GM21529 (cell line): ENCODE measurements around the gene PCIF1.
"Not testable (repeated sequence)": the region's sequence is repeated elsewhere in the genome, so short reads cannot be mapped to it uniquely, and the experiment has no call there.

Source experiments
- ATAC-seq: cut with Tn5 transposase; IDR thresholded peaks from one replicate; pipeline ENCODE4 v1.9.1; 2021; ENCODE audit not compliant: unreplicated experiment

PCIF1 gene

DNA sequence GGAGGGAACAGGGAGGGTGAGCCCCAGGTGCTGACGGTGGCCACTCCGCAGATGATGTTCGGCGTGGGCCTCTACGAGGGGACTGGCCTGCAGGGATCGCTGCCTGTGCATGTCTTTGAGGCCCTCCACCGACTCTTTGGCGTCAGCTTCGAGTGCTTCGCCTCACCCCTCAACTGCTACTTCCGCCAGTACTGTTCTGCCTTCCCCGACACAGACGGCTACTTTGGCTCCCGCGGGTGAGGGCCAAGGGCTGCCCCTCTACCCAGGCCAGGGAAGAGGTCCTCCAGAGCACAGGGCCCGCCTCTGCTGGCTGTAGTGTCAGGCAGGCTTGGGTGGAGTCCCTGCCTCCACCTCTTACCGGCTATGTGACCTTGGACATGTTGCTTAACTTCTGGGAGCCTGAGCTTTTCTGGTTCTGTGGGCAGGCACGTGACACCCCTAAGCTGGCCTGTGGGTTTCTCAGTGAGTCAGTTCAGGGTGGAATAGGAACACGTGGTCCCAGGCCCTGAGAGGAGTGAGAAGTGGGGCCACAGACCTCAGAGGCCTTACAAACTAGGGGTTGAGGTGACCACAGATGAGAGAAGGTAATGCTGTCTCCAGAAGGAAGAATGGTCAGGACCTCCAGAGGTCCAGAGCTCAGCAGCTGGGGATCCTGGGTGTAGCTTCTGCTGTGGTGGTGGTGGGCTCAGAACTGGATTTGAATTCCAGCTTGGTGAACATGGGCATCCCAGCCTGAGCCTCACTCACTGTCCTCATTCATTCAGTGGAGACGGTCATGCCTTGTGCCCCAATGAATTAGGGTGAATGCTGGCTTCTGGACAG, 11.9 kb downstream of the PCIF1 start:
- ATAC-seq = no peak

DNA sequence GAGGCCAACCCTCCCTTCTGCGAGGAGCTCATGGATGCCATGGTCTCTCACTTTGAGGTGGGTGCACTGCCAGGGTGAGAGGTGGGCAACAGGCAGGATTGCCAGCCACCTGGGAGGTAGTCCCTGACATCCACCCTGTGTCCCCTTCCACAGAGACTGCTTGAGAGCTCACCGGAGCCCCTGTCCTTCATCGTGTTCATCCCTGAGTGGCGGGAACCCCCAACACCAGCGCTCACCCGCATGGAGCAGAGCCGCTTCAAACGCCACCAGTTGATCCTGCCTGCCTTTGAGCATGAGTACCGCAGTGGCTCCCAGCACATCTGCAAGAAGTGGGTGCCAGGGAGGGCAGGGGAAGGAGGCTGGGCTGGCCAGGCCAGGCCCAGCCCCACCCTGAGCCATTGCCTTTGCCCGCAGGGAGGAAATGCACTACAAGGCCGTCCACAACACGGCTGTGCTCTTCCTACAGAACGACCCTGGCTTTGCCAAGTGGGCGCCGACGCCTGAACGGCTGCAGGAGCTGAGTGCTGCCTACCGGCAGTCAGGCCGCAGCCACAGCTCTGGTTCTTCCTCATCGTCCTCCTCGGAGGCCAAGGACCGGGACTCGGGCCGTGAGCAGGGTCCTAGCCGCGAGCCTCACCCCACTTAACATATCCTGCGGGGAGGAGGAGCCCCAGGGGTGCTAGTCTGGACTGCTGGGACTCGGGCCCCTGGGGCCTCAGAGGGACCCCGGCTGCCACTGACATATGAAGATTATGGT, 12.8 kb downstream of the PCIF1 start:
- ATAC-seq = no peak

DNA sequence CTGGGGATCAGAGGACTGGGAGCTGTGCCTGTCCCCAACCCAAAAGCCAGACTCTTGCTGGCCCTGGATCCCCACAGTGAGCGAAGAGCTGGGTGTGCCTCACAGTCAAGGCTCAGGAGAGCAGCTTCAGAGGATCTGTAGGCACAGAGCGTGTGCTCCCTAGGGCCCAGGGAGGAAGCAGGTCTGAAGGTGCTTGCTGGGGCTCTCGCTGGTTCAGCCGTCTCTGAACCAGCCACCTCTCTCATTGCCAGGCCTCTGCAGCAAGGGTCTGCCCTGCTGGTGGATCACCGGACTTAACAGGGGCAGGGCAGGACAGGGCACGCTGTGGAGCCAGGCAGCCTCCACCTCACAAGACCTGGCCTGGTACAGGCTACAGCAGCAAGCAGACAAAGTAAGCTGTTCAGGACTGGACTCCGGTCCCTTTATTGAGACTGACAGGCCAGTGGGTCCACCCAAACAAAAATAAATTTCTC, 13.8 kb downstream of the PCIF1 start:
- no peak for ATAC-seq

DNA sequence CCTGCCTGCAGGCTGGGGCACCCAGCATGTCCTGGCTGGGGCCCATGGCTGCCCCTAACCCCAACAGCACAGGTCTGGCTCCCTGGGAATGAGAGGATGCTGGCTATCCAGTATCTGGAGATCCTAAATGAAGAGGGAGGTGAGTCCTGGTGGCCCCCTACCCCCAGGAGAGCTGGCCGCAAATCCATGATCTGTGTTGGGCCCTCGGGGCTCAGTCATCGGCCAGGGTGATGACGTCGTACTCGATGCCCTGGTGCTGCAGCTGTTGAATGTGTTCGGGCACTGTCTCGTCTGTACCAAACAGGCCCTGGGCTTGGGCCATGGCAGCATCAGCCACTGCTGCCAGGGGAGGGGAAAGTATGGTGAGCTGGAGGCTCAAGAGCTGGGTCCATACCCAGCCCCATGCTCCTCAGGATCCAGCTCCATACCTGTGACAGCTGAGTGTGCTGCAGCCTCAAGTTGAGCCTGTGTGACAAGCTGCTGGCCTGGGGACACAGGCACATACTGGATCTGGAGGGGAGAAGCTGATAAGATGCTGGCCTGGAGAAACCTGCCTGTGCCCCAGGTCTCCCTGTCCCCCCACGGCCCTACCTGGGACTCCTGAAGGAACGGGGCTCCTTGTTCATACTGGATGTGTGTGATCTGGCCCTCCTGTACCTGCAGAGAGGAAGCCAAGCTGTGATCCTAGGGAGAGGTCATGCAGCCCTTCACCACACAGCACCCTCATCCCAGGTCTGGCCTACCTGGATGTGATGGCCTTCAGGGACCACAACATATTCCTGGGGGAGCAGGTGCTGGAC, 14.5 kb downstream of the PCIF1 start:
- no peak for ATAC-seq

DNA sequence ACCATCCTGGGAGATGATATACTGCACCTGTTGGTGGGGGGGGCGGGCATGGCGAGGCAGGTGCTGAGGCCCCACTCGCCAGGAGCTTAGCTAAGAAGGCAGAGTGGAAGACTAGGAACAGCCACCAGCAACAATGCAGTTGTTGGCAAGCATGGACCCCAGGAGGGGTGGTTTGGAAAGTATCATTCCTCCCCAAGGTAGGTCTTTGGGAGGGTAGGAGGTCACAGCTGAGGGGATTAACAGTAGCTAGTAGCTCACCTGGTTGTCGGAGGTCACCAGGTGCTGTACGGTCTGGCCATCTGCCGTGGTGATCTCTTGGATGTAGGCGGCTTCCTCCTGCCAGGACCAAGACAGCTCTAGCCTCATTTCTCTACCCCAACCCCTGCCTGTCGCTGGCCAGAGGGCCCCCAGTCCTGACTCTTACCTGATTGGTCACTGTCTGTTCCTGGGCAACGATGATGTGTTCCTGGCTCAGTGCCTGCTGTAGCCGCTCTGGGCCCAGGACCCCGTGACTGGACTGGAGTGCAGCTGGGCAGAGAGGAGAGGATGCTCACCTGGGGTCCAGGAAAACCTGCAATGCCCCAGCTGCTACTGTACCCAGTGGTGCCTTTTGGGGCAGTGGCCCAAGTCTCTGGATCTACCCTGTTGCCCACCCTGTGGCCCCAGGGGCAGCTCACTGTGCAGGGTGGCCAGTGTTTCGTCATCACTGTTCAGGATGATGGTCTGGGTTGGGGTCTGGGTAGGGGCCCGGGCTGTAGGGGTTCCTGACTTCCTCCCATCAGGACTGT, 15.3 kb downstream of the PCIF1 start:
- ATAC-seq = no peak

DNA sequence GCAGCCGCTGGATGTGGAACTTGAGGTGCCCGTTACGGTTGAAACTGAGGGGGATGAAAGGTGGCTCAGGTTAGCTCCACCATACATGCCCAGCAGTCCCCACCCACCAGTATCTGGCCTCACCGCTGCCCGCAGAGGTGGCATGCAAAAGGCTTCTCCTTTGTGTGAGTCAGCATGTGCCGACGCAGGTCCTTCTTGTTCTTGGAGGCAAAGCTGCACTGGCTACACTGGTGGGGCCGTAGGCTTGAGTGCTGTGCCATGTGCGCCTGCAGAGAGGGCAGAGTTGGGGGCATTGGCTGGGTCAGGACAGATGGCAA, 15.8 kb downstream of the PCIF1 start:
- ATAC-seq = no peak

DNA sequence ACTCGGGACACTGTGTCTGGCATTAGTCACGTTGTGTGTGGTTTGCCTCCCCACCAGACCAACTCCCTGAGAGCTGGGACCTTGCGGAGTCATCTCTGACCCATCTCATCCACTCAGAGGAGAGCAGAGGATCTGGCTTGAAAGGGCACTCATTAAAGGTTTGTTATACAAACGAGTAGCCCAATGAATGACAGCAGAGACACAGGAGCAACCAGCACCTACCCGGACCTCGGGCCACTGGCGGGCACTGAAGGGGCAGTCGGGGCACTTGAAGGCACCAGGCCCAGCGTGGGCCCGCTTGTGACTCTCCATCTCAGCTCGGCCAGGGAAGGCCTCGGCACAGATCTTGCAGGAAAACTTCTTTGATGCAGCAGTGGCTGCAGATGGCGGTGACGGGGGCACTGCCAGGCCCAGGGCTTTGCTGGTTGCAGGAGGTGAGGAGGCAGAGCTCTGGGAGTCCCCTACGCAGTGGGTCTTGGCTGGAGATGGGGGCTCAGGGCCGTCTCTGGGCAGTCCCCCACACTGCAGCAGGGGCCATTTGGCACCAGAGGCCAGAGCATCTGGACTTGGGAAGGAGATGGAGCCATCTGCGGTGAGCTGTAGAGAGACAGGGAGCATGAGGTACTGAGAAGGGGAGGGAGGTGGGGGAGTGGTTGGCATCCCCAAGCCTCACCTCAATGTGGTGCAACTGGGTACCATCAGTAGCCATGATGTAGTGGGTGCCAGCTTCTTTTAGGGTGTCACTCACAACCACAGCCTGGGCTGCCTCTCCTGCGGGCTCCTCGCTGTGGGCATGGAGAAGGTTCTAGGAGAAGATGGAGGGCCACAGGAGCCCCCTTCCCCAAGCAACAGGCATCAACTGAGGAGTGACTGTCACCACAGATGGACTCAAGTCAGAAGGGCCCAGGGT, 17.7 kb downstream of the PCIF1 start:
- ATAC-seq = no peak

DNA sequence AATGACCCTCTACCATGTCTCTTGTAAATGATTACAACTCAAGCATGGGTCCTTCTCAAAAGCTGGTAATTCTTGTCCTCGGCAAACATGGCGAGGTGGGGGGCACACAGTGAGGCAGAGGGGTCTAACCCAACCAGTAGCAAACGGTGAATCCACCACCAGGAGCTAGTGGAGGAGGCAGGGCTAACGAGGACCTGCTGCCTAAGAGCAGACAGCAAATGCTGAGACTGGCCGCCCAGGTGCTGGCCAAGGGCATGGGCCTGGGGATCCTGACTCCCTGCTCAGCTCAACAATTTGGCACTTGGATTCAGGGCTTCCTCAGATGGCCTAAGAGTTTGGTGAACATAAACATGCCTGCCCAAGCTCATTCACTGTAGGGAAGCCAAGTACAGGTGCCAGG, 18.4 kb downstream of the PCIF1 start:
- ATAC-seq = no peak

DNA sequence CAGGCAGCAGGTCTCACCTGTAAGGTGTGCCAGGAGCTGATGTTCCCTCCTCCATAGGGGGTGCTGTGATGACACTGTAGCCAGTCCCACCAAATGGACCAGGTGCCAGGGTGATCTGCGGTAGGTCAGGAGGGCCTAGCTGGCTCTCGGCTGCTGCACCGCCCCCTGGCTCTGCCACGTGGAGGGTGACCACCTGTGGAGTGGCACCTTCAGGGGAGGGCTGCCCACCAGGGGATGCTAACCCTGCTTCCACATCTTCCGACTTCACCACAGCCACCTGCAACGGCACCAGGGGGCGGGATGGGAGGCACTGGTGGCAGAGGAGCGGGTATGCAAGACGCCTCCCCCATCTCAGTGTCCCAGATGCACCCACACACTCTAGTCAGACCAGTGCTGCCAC, 19.2 kb downstream of the PCIF1 start:
- no peak for ATAC-seq

DNA sequence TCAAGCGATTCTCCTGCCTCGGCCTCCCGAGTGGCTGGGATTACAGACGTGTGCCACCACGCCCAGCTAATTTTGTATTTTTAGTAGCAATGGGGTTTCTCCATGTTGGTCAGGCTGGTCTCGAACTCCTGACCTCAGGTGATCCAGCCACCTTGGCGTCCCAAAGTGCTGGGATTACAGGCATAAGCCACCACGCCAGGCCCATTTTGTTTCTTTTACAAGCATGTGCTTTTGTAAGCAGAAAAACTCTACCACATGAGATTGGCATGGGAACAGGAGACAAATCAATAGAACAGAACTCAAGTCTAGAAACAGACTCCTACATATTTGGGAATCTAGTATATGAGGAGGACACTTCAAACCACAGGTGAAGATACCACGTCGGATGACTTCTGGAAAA, 21.8 kb downstream of the PCIF1 start:
- not testable (repeated sequence) for ATAC-seq

DNA sequence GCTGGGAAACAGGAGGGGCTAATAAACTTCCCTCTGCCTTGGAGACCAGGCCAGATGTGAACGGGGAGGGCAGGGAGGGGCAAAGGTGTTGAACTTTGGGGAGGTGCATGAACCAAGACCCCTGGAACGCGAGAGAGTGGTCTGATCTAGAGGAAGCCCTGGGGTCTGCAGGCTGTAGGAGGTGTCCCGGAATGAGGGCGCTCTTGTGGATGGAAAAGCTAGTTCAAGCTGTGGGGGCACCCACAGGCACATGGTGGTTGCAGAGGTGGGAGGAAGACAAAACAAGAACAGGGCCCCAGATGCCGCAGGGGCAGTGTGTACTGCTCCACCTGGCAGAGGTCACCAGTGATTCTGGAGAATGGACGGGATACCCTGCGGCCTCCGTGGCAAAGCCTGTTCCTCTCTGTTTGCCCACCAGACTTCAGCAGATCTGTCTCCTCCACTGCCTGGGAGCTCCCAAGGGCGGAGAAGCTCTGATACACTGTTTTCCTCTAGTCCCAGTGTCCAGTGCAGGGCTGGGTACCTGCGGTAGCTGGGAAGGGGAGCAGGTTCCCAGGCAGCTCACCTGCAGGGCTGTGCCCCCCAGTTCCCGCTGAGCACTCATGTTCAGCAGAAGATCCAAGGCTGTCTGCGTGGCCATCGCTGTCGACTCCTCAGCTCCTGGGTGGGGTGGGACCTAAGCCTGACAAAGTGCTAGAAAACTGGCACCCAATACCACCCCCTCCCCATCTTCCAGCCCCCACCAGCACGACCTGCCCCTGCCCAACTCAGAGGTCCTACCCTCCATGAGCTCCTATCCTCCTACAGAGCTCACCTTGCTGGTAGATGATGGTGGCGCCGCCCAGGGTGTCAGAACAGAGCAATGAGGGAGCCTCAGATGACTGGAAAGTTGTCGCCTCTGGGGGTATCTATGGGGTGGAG, 22.8 kb downstream of the PCIF1 start:
- ATAC-seq = no peak

DNA sequence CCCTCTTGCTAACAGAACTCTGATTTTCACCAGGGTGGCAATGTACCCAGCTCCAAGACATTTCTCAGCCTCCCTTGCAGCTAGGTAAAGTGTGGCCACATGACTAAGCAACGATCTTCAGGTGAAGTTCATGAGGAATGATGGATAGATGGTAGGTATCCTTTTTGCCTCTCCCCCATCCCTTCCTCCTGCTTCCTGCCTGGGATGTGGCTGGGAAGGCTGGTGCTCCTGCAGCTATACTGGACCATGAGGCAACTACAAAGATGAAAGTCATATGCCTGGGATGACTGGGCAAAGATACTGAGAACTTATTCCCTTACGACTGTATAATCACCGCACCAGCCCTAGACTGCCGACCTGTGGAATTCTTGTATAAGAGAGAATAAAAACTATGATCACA, 24.1 kb downstream of the PCIF1 start:
- no peak for ATAC-seq

DNA sequence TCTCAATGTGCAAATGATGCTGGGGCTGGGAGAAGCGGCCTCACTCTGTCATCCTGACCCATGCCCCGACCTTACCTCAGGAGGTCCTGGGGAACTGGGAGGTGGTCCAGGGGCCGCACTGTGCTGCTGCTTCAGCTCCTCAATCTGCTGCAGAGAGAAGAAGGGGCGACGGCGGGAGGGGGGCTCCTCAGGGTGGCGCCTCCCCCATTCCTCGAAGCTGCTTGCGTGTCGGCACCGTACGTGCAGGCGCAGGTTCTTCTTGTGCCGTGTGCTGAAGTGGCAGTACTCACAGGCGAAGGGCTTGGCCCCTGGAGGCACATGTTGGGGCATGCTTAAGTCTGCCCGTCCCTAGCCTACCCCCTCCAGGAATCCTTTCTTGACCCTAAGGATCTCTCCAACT, 24.6 kb downstream of the PCIF1 start:
- no peak for ATAC-seq

DNA sequence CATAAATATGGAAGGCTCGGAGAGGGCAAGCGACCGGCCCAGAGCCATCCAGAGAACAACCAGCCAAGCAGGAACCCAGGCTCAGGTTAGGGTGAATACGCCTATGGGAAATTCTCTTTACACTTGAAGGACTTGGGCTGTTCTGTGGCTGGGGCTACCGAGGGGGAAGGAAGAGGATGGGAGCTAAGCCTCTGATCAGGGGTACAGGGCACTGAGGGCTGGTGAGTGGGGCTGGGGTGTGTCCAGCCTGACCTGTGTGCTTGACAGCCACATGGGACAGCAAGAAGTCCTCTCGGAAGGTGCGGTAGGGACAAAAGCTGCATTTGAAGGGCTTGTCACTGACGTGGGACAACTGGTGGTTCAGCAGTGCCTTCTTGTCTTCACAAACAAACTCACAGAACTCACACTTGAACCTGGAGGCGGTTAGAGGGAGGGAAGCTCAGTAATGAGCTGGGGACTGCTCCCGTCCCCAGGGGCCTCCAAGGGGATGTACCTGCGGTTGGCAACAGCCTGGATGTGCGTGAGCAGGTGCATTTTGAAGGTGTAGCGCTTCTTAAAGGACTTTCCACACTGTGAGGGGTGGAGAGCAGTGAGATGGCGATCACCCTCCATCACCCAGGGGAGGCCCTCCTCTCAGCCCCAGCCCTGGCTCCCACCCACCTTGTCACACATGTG, 25.6 kb downstream of the PCIF1 start:
- no peak for ATAC-seq

DNA sequence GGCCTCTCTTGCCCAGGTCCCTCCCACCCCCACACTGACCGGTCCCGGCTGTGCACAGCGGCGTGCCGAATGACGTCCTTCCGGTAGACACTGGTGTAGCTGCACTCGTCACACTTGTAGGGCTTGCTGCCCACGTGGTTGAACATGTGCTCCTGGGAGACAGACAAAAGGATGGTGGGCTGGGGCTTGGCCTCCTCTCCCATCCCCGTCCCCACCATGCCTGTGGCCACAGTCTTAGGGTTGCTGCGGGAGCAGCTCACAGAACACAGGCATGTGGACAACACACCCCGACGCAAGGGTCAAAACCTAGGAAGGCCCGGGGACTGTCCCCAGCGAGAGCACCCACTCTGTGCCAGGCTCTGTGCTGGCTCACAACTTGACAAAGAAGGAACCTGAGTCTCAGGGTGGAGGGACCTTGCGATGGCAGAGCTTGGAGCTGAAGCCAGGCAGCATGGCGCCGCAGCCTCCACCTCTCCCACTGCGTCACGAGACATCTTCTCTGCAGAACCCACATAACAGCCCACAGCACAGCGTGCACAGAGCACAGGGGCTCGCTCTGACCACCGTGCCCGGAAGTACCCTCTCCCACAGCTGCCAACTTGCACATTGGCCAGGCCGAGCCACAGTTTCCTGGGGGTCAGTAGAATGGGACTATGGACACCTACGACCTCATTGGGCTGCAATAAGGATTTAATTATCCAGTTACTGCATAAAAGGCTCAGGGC, 27.7 kb downstream of the PCIF1 start:
- ATAC-seq = no peak

DNA sequence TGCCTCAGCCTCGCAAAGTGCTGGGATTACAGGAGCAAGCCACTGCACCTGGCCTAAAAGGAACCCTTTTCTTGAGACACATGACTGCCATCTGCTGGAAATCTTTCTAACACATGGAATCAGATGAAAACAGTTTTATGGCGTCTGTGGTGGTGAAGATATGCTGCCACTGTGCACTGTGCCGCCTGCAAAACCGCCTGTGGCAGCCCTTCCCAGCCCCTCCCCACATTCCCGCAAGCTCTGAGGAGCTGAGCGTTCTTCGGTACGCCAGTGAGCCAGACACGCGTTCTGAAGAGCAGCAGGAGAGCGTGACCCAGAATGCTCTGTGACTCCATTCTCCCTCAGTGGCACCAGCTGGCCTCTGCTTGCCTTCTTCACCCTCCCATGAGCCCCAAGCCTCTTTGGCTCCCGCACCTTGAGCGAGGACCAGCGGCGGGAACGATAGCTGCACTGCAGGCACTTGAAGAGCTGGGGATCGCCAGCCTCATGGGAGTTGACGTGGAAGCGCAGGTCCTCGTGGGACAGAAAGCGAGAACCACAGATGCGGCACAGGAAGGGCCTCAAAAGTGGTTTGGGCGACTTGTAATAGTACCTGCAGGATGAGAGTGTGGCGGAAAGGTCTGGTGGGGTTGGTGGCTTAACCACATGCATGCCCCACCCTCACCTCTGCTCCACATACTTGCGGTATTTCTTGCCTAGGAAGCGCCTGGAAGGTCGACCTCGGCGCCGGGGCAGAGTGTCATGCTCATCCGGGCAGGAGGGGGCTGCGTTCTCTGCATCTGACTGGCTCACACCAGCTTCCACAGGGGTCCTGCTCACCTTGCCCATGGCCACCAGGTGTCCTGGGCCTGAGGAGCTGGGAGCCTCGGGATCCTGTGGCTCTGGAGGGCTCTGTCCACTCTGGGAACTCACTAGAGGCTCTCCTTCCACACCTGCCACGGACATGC, 28.8 kb downstream of the PCIF1 start:
- ATAC-seq = no peak

DNA sequence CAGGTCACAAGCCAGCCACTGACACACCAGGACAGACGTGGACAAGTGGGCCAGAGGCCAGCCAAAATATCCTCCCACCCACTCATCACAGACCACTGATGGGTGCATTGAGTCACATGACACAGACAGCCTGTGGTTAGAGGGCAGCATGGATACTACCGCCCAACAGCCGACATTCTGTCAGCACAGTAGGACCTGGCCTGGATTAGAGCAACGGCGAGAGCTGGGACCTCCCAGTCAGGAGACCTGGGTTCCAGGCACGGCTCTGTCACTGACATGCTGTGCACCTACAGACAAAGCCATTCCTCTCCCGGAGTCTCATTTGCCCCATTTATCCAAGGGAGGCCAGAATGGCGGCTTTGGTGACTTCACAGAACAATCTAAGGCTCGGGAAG, 29.5 kb downstream of the PCIF1 start:
- ATAC-seq = no peak
